Trophoblast cell (in vitro differentiated cells and primary cell): ENCODE results near the gene FOXP4.
A peak's percentile ranks its signal among the peaks of the same experiment; 100 is the strongest.

ENCODE experiments used
- DNase-seq, 2 donors: peaks; one replicate each; pipeline ENCODE4 v3.0.0-alpha.2; 2016
- H2AFZ ChIP-seq: 2 replicates; pipeline ENCODE4 v1.6.1; 2013; ENCODE audit warnings: low read length, moderate library complexity, mild to moderate bottlenecking; ENCODE audit not compliant: insufficient read depth, poor library complexity
- H2AK5ac ChIP-seq: 2 replicates; pipeline ENCODE4 v1.6.1; 2013; ENCODE audit warnings: mild to moderate bottlenecking, low read length
- H2BK120ac ChIP-seq: 2 replicates; pipeline ENCODE4 v1.6.1; 2013; ENCODE audit warnings: low read length, mild to moderate bottlenecking, moderate library complexity; ENCODE audit not compliant: insufficient read depth, poor library complexity
- H2BK12ac ChIP-seq: 2 replicates; pipeline ENCODE4 v1.6.1; 2013; ENCODE audit warnings: mild to moderate bottlenecking, low read length, moderate library complexity
- H2BK5ac ChIP-seq: 2 replicates; pipeline ENCODE4 v1.6.1; 2013; ENCODE audit warnings: low read length, low read depth, moderate library complexity, mild to moderate bottlenecking; ENCODE audit not compliant: poor library complexity
- H3K14ac ChIP-seq: 2 replicates; pipeline ENCODE4 v1.6.1; 2013; ENCODE audit warnings: mild to moderate bottlenecking, low read length
- H3K18ac ChIP-seq: 2 replicates; pipeline ENCODE4 v1.6.1; 2013; ENCODE audit warnings: mild to moderate bottlenecking, low read length
- H3K23ac ChIP-seq: 2 replicates; pipeline ENCODE4 v1.6.1; 2013; ENCODE audit warnings: low read length
- H3K27ac ChIP-seq: 2 replicates; pipeline ENCODE4 v1.5.1; 2013; ENCODE audit warnings: low read depth, mild to moderate bottlenecking, inconsistent platforms, low read length, moderate library complexity
- H3K27me3 ChIP-seq: 2 replicates; pipeline ENCODE4 v1.6.1; 2013; ENCODE audit warnings: inconsistent platforms, mild to moderate bottlenecking, low read length, moderate library complexity; ENCODE audit not compliant: insufficient read depth
- H3K36me3 ChIP-seq, 2 experiments: 1 replicate in 1 of 2; 2 replicates in 1 of 2; pipeline ENCODE4 v1.6.1; 2013; ENCODE audit warnings: low read length in 2 of 2, mild to moderate bottlenecking in 2 of 2, moderate library complexity in 1 of 2; ENCODE audit not compliant: insufficient read depth in 2 of 2, control insufficient read depth in 1 of 2
- H3K4ac ChIP-seq: 2 replicates; pipeline ENCODE4 v1.6.1; 2013; ENCODE audit warnings: low read depth, mild to moderate bottlenecking, low read length, moderate library complexity
- H3K4me1 ChIP-seq, 2 experiments: 1 replicate in 1 of 2; 2 replicates in 1 of 2; pipeline ENCODE4 v1.6.1; 2013; ENCODE audit warnings: low read length in 2 of 2, mild to moderate bottlenecking in 2 of 2, moderate library complexity in 1 of 2; ENCODE audit not compliant: insufficient read depth in 2 of 2, control insufficient read depth in 1 of 2
- H3K4me2 ChIP-seq: 2 replicates; pipeline ENCODE4 v1.6.1; 2013; ENCODE audit warnings: inconsistent platforms, mild to moderate bottlenecking, low read length, moderate library complexity
- H3K4me3 ChIP-seq: 2 replicates; pipeline ENCODE4 v1.5.1; 2013; ENCODE audit warnings: mild to moderate bottlenecking, low read depth, low read length, inconsistent platforms
- H3K79me1 ChIP-seq: one replicate; pipeline ENCODE4 v1.6.1; 2013; ENCODE audit warnings: low read length
- H3K79me2 ChIP-seq: 2 replicates; pipeline ENCODE4 v1.6.1; 2013; ENCODE audit warnings: low read length, mild to moderate bottlenecking; ENCODE audit not compliant: control insufficient read depth, insufficient read depth, poor library complexity
- H3K9ac ChIP-seq: 2 replicates; pipeline ENCODE4 v1.6.1; 2013; ENCODE audit warnings: mild to moderate bottlenecking, low read length
- H3K9me3 ChIP-seq: 2 replicates; pipeline ENCODE4 v1.6.1; 2013; ENCODE audit warnings: low read depth, mild to moderate bottlenecking, control low read depth, inconsistent platforms, low read length; ENCODE audit not compliant: insufficient read depth
- H4K12ac ChIP-seq: 2 replicates; pipeline ENCODE4 v1.6.1; 2013; ENCODE audit warnings: low read depth, mild to moderate bottlenecking, low read length, moderate library complexity
- H4K8ac ChIP-seq: 2 replicates; pipeline ENCODE4 v1.6.1; 2013; ENCODE audit warnings: low read depth, mild to moderate bottlenecking, low read length, moderate library complexity
- H4K91ac ChIP-seq: one replicate; pipeline ENCODE4 v1.6.1; 2013; ENCODE audit warnings: low read depth, mild to moderate bottlenecking, low read length, moderate library complexity
- WGBS: extraction: QIAGEN DNeasy Blood & Tissue Kit; methylation state at CpG from one replicate; pipeline ENCODE4 v1.1.7; 2013; ENCODE audit warnings: missing lambda C conversion rate; ENCODE audit not compliant: insufficient read length, insufficient coverage; ENCODE audit errors: extremely low coverage; 5-methylcytosine and 5-hydroxymethylcytosine counted together

FOXP4 gene

DNA sequence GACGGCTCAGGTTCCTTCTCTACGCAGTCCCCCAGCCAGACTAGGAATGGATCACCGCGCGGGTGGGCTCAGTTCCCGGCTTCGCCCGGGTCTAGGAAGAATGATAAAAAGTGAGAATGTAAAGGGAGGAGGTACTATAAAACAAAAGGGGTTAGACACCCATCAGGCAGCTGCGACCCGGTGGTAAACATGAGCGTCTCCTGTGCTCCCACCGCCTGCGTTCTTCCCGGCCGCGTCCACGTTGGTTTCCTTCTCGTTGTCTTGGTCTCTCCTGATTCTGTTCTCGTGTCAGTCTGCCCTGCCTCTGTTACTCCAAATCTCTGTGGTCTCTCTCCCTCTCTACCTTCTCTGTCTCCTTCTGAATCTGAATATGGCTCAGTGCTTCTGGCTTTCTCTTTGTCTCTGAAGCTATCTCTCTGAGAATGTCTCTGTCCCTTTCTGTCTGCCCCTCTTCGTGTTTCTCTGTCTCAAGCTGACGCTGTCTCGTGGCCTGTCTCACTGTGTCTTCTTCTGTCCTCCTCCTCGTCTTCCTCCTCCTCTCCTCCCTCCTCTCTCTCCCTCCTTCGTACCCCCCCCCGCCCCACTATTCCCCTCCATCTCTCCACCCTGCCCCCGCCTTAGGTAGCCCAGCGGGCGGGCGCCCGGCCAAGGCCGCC lies 41.6 kb upstream of the FOXP4 start:
- H3K27ac ChIP-seq: no peak overlapping the region
- H3K4me2 ChIP-seq: peak overlapping the region; percentile 68
- WGBS: no CpG with 5 or more reads among the region's 31 CpGs
- no peak overlapping the region for H3K4ac ChIP-seq
- H4K12ac ChIP-seq: no peak overlapping the region
- peak overlapping the region; percentile 20 for H4K91ac ChIP-seq
- peak overlapping the region; percentile 5 for H2BK12ac ChIP-seq
- H3K4me1 ChIP-seq: peaks cover 14 to 16% of the 10 kb centered on the region in 2 experiments
- no peak overlapping the region for H3K14ac ChIP-seq
- no peak overlapping the region for H3K23ac ChIP-seq
- peaks cover 2% of the 10 kb centered on the region for H3K9me3 ChIP-seq
- peak overlapping the region; percentile 0 for H2AFZ ChIP-seq
- H3K79me2 ChIP-seq: no peaks in the 10 kb centered on the region
- H2BK5ac ChIP-seq: no peak overlapping the region
- no peak overlapping the region for H2BK120ac ChIP-seq
- H3K27me3 ChIP-seq: peaks cover 19% of the 10 kb centered on the region
- H2AK5ac ChIP-seq: no peak overlapping the region
- H3K4me3 ChIP-seq: no peak overlapping the region
- H3K36me3 ChIP-seq: no peaks in the 10 kb centered on the region
- H3K18ac ChIP-seq: no peak overlapping the region
- no peak for DNase-seq
- H3K79me1 ChIP-seq: peaks cover 6% of the 10 kb centered on the region
- H3K9ac ChIP-seq: no peak overlapping the region
- H4K8ac ChIP-seq: peak overlapping the region; percentile 22

DNA sequence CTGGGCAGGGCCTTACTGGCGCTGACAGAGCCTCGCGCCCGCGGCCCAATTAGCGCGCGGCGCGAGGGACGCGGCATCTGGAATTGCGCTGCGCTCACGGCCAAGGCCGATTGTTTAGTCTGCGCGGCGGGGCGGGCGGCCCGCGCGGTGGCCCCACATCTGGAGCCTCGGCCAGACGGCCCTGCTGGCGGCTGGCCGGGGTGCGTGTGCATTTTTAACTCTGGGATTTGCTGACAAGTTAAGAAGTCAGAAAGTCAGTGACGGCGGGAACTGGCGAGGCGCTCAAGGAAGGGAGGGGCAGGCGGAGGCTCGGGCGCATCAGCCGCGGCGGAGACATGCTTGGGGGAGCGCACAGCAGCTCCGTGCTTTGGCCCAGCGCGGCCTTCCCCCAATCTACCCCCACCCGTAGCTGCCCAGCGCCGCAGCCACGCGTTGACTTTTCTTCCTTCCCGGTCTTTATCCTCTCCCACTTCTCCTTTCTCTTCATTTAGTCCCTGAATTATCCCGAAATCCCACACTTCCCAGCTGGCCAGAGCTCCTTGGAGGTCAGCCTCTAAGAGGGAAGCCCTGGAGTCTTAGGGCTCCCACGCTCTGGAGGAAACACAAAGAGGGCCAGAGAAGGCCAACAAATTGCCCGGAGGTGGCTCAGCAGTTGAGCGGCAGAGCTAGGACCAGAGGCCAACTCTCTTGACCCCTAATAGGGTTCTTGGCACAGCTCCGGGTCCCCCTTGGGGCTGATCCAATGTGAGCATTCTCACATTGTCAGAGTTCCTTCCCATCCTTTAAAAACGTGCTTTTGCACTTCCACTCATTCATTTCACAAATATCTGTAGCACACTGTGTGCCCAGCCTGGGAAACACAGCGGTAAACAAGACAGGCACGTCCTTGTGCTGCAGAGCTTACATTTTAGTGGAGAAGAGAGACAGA lies 40.8 kb upstream of the FOXP4 start:
- Histone ChIP-seq H3K9me3 (peaks cover 4% of the 10 kb centered on the region), H3K4ac (no peak overlapping the region), H3K23ac (no peak overlapping the region), H3K4me1 (peaks cover 14 to 16% of the 10 kb centered on the region in 2 experiments), H3K14ac (no peak overlapping the region), H2BK120ac (no peak overlapping the region), H3K27ac (no peak overlapping the region), H2BK5ac (no peak overlapping the region), H3K27me3 (peaks cover 17% of the 10 kb centered on the region), H3K4me2 (peak overlapping the region; percentile 62), H2BK12ac (no peak overlapping the region), H4K8ac (no peak overlapping the region), H3K36me3 (no peaks in the 10 kb centered on the region), H4K12ac (no peak overlapping the region), H4K91ac (no peak overlapping the region), H2AFZ (no peak overlapping the region), H3K79me1 (peaks cover 6% of the 10 kb centered on the region), H3K9ac (no peak overlapping the region), H3K4me3 (no peak overlapping the region), H2AK5ac (no peak overlapping the region), H3K79me2 (no peaks in the 10 kb centered on the region), H3K18ac (no peak overlapping the region)
- WGBS: no CpG with 5 or more reads among the region's 57 CpGs
- peak in 1 of 2 donors; percentile 18 for DNase-seq

DNA sequence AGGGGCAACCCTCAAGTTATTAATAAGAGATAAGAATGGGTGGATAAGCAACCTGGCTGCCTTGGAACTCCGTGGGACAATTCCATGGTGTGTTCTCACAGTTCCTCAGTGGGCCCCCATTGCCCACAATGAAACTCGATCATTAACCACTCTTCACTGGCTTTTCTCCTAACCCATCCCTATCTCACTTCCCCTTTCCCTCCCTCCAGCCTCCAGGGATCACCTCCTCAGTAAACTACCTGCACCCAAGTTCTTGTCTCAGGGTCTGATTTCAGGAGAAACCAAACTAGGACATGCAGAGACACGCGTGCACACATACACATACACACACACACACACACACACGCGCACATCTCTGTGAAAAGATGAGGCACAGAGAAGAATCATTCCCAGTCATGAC lies 37.7 kb upstream of the FOXP4 start:
- no peak overlapping the region for H3K4me3 ChIP-seq
- no peaks in the 10 kb centered on the region for H3K36me3 ChIP-seq
- H3K27me3 ChIP-seq: peaks cover 15% of the 10 kb centered on the region
- peaks cover 10 to 14% of the 10 kb centered on the region in 2 experiments for H3K4me1 ChIP-seq
- H4K91ac ChIP-seq: no peak overlapping the region
- DNase-seq: no peak
- no peak overlapping the region for H3K18ac ChIP-seq
- no peaks in the 10 kb centered on the region for H3K79me2 ChIP-seq
- H2BK12ac ChIP-seq: no peak overlapping the region
- H2AK5ac ChIP-seq: no peak overlapping the region
- no peak overlapping the region for H4K12ac ChIP-seq
- H3K23ac ChIP-seq: no peak overlapping the region
- WGBS: 100% methylated on average over 1 of the region's 6 CpGs
- H3K79me1 ChIP-seq: peaks cover 6% of the 10 kb centered on the region
- no peak overlapping the region for H3K9ac ChIP-seq
- H2BK120ac ChIP-seq: no peak overlapping the region
- no peak overlapping the region for H3K4ac ChIP-seq
- no peak overlapping the region for H2AFZ ChIP-seq
- H3K9me3 ChIP-seq: peaks cover 4% of the 10 kb centered on the region
- H3K4me2 ChIP-seq: no peak overlapping the region
- no peak overlapping the region for H3K27ac ChIP-seq
- H4K8ac ChIP-seq: no peak overlapping the region
- H3K14ac ChIP-seq: no peak overlapping the region
- no peak overlapping the region for H2BK5ac ChIP-seq

DNA sequence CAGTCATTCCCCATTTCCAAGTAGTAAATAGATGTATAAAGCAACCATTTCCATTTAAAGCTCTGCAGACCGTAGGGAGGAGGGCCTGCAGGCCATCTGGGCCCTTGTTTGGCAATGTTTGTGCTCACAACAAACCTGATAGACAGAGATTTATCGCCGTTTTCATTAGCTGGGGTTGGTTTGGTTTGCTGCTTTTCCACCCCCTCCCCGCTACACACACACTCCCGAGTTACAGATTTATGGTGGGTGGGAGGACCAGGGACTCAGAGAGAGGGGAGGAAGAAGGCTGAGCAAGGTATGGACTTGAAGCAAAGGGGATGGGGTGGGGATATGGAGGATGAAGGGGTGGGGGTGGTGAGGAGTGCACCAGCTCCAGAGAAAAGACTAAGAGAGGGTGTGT lies 36.6 kb upstream of the FOXP4 start:
- Histone ChIP-seq H4K8ac (no peak overlapping the region), H3K18ac (no peak overlapping the region), H3K79me1 (no peaks in the 10 kb centered on the region), H3K9ac (no peak overlapping the region), H4K12ac (no peak overlapping the region), H2BK120ac (no peak overlapping the region), H3K14ac (no peak overlapping the region), H3K23ac (no peak overlapping the region), H2BK5ac (no peak overlapping the region), H3K27ac (no peak overlapping the region), H2BK12ac (no peak overlapping the region), H4K91ac (no peak overlapping the region), H3K4ac (no peak overlapping the region), H3K27me3 (peaks cover 8% of the 10 kb centered on the region), H3K9me3 (peaks cover 4% of the 10 kb centered on the region), H3K4me2 (no peak overlapping the region), H2AK5ac (no peak overlapping the region), H2AFZ (no peak overlapping the region), H3K36me3 (no peaks in the 10 kb centered on the region), H3K4me3 (no peak overlapping the region), H3K79me2 (no peaks in the 10 kb centered on the region), H3K4me1 (peaks cover 2 to 7% of the 10 kb centered on the region in 2 experiments)
- DNase-seq: no peak
- no CpG with 5 or more reads among the region's 5 CpGs for WGBS
